ENCODE results near the gene BTF3L4.
"Not testable (repeated sequence)": the region's sequence is repeated elsewhere in the genome, so short reads cannot be mapped to it uniquely, and the experiment has no call there.

Gene BTF3L4

GRCh38 chr1:52055866-52056162, 281 bp upstream of the BTF3L4 start:
- no peak for DNase-seq

GRCh38 chr1:52056937-52057231, 789 bp downstream of the BTF3L4 start:
- DNase-seq = peak in 2 of 6 experiments; percentile 15 to 36

GRCh38 chr1:52057255-52057654, 1.2 kb downstream of the BTF3L4 start:
- no peak for DNase-seq

- DNase-seq = no peak
These were observed 1.9 kb downstream of the BTF3L4 start for GRCh38 chr1:52057876-52058415.

- no peak for DNase-seq
These were observed 3.2 kb downstream of the BTF3L4 start for GRCh38 chr1:52059321-52059720.

- no peak for DNase-seq
These were observed 3.8 kb downstream of the BTF3L4 start for GRCh38 chr1:52059888-52060287.

- DNase-seq = no peak
These were observed 4.7 kb downstream of the BTF3L4 start for GRCh38 chr1:52060822-52061221.

- no peak for DNase-seq
These were observed 7.1 kb downstream of the BTF3L4 start for GRCh38 chr1:52063192-52063591.

GRCh38 chr1:52070704-52071103, 14.6 kb downstream of the BTF3L4 start:
- no peak for DNase-seq

- DNase-seq = no peak
These were observed 16.2 kb downstream of the BTF3L4 start for GRCh38 chr1:52072291-52072690.

GRCh38 chr1:52077277-52077676, 21.2 kb downstream of the BTF3L4 start:
- DNase-seq = not testable (repeated sequence)

- no peak for DNase-seq
These were observed 23.9 kb downstream of the BTF3L4 start for GRCh38 chr1:52080014-52080415.

GRCh38 chr1:52087892-52088291, 31.8 kb downstream of the BTF3L4 start:
- DNase-seq = not testable (repeated sequence)

GRCh38 chr1:52094300-52094699, 38.2 kb downstream of the BTF3L4 start:
- not testable (repeated sequence) for DNase-seq

- no peak for DNase-seq
These were observed 40.1 kb downstream of the BTF3L4 start for GRCh38 chr1:52096216-52096615.

- no peak for DNase-seq
These were observed 42.2 kb downstream of the BTF3L4 start for GRCh38 chr1:52098139-52098871.

- no peak for DNase-seq
These were observed 46.4 kb downstream of the BTF3L4 start for GRCh38 chr1:52102336-52103013.

- DNase-seq = no peak
These were observed 55.4 kb downstream of the BTF3L4 start for GRCh38 chr1:52111492-52111891.

GRCh38 chr1:52112489-52112888, 56.4 kb downstream of the BTF3L4 start:
- DNase-seq = no peak

GRCh38 chr1:52119301-52120079, 63.4 kb downstream of the BTF3L4 start:
- no peak for DNase-seq

- no peak for DNase-seq
These were observed 66.3 kb downstream of the BTF3L4 start for GRCh38 chr1:52122384-52122783.

- DNase-seq = no peak
These were observed 67.5 kb downstream of the BTF3L4 start for GRCh38 chr1:52123622-52124021.

- no peak for DNase-seq
These were observed 69.8 kb downstream of the BTF3L4 start for GRCh38 chr1:52125736-52126359.

Data from stimulated activated naive CD4-positive, alpha-beta T cell (primary cell).